Measurements from ENCODE around the gene CST7.

CST7 gene

GRCh38 chr20:25005220-25005619, 56.2 kb downstream of the CST7 start:
- DNase-seq (ENCODE audit: low spot score), result no peak

GRCh38 chr20:25005661-25006060, 56.6 kb downstream of the CST7 start:
- no peak for DNase-seq (ENCODE audit: low spot score)

GRCh38 chr20:25006431-25007167, 57.5 kb downstream of the CST7 start:
- no peak for DNase-seq (ENCODE audit: low spot score)

- DNase-seq (ENCODE audit: low spot score), result no peak
Observed at GRCh38 chr20:25007491-25008305, 58.6 kb downstream of the CST7 start.

GRCh38 chr20:25008388-25009217, 59.5 kb downstream of the CST7 start:
- no peak for DNase-seq (ENCODE audit: low spot score)
